HG03342 (cell line): Measurements from ENCODE around the gene WBP2NL.
"Not testable (repeated sequence)": the region's sequence is repeated elsewhere in the genome, so short reads cannot be mapped to it uniquely, and the experiment has no call there.

Experiments used
- ATAC-seq: cut with Tn5 transposase; IDR thresholded peaks from one replicate; pipeline ENCODE4 v1.9.1; 2021; ENCODE audit warnings: mild to moderate bottlenecking, moderate library complexity; ENCODE audit not compliant: unreplicated experiment

Gene WBP2NL

DNA sequence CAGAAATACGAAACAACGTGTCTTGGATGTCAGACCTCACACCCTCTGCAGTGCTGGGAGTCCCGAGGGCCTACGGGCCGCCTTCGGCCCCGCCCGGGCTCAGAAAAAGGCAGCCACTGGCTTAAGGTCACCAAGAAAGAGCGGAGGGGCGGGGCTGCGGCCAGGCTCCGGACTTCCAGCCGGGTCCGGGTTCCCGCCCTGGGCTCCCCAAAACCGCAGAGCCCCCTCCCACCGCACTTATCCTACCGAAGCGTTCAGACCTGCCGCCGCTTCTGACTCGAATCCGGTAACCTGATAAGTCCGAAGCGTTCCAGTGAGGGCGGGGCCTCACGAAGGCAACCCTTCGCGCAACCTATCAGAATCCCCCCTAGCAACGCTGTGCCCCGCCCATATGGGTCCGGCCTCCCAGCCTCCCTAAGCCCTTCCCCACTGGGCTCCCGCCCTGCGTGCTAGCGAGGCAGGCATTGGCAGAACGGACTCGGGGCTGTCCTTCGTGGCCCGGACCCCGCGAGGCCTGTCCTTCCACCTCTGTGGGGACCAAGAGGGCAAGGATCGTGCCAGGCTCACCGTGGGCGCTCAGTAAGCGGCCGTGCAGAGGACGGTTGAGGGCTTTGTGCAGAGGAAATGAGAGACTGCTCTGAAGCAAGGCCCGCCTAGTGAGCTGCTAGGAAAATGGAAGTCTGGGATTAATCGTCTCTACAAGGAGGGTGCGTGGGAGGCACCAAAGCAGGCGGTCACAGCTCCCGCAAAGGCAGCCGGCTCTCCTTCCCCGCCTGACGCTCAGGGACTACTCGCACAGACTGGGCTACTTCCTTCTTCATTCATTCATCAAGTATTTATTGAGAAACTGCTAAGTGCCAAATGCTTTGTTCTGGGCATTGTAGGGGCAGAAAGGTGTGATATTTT, 72.2 kb downstream of the WBP2NL start, which contains the start of gene NAGA:
Gene NAGA, minus strand, starts transcription at position 296 of the 906 bp plus-strand sequence. CDS start 515 bp downstream, outside the sequence.
- peak; percentile 82 for ATAC-seq

DNA sequence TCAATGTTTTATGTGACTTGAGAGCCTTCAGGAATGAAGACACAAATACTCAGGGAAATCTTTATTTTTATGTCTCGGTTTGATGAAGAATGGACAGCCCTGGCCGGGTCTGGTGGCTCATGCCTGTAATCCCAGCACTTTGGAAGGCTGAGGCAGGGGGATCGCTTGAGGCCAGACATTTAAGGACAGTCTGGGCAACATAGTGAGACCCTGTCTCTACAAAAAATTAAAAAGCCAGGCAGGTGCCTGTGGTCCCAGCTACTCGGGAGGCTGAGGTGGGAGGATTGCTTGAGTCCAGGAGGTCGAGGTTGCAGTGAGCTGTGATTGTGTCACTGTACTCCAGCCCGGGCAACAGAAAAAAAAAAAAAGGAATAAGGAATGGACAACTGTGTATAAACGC, 72.9 kb downstream of the WBP2NL start:
- not testable (repeated sequence) for ATAC-seq

DNA sequence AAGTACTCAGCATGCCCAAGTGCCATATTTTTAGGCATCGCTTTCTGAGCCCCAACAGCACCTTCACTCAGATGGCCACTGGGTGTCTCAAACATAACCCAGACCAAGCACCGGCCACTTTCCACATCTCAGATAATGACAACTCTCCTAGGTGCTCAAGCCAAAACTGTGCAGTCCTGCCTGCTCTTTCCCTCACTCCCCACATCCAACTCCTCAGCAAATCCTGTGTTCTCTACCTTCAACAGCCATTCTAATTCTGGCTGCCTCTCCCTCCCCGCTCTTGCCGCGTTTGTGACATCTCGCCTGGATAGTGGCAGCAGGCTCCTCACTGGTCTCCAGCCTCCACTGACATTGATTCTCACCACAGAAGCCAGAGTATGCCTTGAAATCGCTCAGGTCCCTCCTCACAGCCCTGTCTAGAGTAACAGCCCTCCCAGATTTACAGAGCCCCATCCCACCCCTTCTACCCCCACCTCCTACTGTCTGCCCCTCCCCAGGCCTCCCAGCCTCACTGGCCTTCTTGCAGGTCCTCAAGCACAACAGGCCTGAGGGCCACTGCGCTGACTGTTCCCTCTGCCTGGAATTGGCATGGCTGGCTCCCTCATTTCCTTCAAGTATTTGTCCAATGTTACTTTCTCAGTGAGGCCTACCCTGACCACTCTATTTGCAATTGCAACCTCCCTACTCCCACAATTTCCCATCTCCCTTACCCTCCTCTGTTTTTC, 74.2 kb downstream of the WBP2NL start:
- no peak for ATAC-seq

DNA sequence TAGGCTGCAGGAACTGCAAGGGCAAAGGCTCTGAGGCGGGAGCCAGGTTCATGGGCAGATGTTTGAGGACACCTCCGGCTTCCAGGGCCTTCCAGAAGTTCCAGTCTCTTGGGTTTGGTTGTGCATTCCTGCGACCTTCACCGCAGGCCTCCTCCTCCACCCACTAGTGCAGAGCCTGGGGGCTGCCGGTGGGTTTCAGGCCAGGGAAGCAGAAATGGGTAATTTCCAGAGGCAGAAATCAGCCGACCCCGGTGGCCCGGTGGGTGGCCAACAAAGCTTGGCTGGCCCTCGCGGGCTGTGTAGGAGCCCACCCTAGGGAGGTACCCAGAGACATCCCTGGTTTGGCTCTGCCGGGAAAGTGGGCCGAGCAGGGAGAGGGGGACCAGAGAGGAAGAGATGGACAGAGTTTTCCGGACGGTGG, 75.0 kb downstream of the WBP2NL start:
- no peak for ATAC-seq

DNA sequence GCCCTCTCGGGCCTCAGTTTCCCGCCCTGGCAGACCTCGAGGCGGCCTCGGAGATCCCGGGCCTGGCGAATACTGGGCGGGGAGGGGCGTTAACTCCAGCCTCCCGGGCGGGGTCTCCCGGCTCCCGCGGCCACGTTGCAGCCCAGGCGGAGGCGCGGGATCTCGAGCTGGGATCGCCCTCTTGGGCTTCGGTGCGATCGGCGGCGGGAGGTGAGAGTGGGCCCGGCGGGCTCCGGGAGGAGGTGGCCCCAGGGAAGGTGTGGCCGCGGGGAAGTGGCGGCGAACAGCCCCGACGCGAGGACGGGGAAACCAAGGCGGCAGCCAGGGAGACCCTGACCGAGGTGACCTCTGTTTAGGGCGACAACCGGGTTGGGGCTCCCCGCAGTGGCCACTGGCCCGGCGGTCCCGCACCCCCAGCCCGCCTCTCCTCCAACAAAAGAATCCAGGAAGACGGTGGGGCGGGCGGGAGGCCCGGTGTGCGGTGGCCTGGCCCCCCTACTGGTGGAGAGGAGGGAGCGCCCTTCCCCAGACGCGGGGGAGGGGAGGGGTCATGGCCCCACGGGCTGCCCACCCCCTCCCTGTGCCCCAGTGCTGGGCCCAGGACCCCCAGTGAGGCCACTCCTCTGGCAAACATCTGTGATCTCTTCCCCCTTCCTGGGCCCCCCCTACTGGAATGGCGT, 75.7 kb downstream of the WBP2NL start, which contains the start of gene PHETA2:
Gene PHETA2, plus strand, starts transcription at position 117 of the 680 bp plus-strand sequence. CDS start 3,046 bp downstream, outside the sequence.
- ATAC-seq = no peak

DNA sequence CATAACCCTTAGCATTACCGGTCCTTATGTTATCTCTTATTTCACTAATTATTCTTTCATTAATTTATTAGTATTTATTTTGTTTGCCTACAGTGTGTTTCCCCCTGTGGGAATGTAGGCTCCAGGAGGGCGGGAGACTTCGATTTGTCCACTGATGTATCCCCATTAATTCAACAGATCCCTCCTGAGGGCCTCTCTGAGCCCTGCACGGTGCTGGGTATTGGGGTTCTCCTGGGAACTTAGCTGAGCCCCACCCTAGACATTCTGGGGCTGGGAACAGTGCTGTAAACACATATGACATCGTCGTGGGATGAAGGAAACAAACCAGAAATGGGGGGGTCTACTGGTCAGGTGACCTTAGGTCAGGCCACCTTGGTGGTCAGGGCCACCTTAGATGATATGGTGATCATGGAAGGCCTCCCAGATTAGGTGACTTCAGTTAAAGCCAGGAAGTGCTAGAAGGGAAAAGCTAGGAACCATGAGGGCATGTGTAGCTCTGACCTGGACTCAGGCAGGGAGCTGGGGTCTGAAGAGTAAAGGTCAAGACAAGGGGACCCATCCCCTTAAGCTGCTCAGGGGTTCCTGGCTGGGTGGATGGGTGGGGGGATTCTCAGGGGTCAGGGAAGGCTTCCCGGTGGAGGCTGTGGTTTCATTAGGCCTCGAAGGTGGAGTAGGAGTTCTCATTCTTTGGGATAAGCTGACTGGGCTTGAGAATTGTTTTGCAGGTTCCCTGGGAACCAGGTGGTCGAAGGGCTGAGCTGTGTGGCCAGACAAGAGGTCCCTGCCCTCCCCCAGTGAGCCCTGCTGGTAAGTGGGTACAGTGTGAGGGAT, 76.5 kb downstream of the WBP2NL start:
- no peak for ATAC-seq

DNA sequence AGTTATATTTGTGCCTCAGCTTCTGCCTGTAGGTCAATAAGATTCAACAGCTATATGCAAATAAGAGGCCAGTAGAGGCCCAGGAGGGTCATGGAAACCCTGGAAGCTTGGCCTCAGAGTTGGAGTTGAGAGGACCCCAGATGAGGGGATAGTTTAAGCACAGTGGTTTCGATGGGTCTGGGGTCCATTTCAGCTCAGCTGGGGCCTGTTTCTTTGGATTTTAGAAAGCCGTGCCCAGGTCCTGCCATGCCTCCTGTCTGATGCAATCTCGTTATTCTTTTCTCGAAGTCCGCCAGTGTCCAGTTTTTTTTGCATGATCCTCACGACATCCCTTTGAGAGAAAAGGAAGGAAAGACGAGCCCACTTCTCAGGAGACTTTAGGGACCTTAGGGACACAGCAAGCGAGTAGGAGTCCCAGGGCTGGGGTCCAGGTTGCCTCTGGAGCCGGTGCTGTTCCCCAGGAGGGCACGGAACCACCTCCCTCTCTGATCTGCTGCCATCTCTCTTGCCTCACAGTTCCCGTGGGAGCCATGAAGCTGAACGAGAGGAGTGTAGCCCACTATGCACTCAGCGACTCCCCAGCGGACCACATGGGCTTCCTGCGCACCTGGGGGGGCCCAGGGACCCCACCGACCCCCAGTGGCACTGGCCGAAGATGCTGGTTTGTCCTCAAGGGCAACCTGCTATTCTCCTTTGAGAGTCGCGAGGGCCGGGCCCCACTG, 78.3 kb downstream of the WBP2NL start:
- no peak for ATAC-seq

DNA sequence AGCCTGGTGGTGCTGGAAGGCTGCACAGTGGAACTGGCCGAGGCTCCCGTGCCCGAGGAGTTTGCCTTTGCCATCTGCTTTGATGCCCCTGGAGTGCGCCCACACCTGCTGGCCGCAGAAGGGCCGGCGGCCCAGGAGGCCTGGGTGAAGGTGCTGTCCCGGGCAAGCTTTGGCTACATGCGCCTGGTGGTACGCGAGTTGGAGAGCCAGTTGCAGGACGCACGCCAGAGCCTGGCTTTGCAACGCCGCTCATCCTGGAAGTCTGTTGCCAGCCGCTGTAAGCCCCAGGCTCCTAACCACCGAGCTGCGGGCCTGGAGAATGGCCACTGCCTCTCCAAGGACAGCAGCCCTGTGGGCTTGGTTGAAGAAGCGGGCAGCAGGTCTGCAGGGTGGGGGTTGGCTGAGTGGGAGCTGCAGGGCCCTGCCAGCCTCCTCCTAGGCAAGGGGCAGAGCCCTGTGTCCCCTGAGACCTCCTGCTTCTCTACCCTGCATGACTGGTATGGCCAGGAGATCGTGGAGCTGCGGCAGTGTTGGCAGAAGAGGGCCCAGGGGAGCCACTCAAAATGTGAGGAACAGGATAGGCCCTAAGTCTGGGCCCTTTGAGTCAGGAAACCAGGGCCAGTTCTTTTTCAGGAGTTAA, 79.0 kb downstream of the WBP2NL start:
- ATAC-seq = no peak
